Measurements from ENCODE around the gene ARAP2.

The ARAP2 gene

DNA sequence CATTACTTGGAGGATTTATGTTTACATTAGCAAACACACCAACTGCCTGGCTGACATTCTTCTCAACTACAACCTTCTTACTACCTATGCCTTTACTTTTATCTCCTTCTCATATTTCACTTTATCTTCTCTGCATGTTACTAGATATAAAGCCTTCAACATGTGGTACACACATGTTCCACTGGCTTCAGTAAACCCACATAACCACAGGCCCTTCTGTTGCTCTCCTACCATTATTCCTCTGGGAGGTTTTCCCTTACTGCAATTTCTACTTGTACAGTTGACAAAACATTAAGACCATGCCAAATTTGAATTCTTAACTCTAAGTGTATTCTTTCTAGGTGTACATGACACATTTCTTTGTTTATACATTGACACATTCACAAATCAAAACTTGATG is 133.1 kb downstream of the ARAP2 start:
- Histone ChIP-seq H3K27ac (ENCODE audit: low read depth, low read length) (no peak overlapping the region), H3K27me3 (ENCODE audit: control insufficient read depth, insufficient read depth, low read length) (no peaks in the 10 kb centered on the region), H3K9ac (ENCODE audit: low read length) (no peak overlapping the region), H3K36me3 (ENCODE audit: control insufficient read depth, insufficient read depth, low read length) (no peaks in the 10 kb centered on the region), H3K4me1 (ENCODE audit: control insufficient read depth, insufficient read depth, low read length) (no peaks in the 10 kb centered on the region), H3K4me3 (ENCODE audit: low read length) (no peak overlapping the region)

DNA sequence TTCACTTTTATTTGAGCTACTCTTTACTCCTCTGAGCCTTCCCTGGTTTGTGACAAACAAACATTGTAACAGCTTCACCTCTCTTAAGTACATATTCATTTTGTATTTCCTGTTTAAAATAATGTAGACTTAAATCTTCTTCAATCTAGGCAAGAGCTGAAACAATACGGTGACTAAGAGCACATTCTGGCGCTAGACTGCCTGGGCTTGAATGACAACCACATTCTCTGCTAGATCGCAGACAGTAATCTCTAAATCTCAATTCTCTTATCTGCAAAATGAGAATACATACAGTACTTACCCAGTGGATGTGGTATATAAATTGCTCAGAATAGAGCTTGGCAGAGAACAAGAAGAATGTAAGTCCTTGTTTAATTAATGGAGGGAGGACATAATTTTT is 144.8 kb downstream of the ARAP2 start:
- Histone ChIP-seq H3K27ac (ENCODE audit: low read depth, low read length) (no peak overlapping the region), H3K4me1 (ENCODE audit: control insufficient read depth, insufficient read depth, low read length) (no peaks in the 10 kb centered on the region), H3K9ac (ENCODE audit: low read length) (no peak overlapping the region), H3K36me3 (ENCODE audit: control insufficient read depth, insufficient read depth, low read length) (no peaks in the 10 kb centered on the region), H3K27me3 (ENCODE audit: control insufficient read depth, insufficient read depth, low read length) (no peaks in the 10 kb centered on the region), H3K4me3 (ENCODE audit: low read length) (no peak overlapping the region)

DNA sequence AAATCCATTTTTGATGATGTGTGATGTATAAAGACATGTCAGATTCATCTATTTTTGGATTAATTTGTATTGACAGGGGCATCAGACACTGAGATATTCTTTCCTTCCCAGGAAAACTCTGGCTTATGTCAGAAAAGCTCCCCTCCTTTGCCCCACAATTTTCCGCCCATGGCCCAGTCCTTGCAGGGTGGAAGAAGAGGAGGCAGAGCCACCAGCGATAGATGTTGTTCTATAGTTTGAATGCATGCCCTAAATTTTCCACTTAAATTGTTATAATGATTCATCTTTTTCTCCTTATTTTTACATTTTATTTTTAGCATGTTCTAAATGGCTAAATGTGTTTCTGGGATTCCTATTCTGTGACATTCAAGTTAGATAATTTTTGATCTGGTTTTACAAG is 149.3 kb downstream of the ARAP2 start:
- Histone ChIP-seq H3K36me3 (ENCODE audit: control insufficient read depth, insufficient read depth, low read length) (no peaks in the 10 kb centered on the region), H3K4me3 (ENCODE audit: low read length) (no peak overlapping the region), H3K4me1 (ENCODE audit: control insufficient read depth, insufficient read depth, low read length) (no peaks in the 10 kb centered on the region), H3K9ac (ENCODE audit: low read length) (no peak overlapping the region), H3K27ac (ENCODE audit: low read depth, low read length) (no peak overlapping the region), H3K27me3 (ENCODE audit: control insufficient read depth, insufficient read depth, low read length) (no peaks in the 10 kb centered on the region)

DNA sequence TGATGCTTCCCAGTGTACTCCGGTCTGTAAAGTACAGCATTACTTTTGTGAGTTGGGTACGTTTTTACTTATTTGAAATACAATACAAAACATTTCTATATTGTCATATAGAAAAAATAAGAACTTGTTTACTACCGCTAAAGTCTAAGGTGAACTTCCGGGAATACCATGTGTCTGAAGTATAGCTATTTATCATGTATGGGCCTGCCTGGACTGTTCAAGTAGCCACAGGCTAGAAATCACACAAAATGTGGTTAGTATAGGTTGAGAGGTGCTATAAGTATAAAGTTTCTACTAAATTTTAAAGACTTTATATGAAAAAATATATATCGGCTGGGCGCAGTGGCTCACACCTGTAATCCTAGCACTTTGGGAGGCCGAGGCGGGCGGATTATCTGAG is 152.3 kb downstream of the ARAP2 start:
- Histone ChIP-seq H3K4me1 (ENCODE audit: control insufficient read depth, insufficient read depth, low read length) (no peaks in the 10 kb centered on the region), H3K4me3 (ENCODE audit: low read length) (no peak overlapping the region), H3K9ac (ENCODE audit: low read length) (no peak overlapping the region), H3K36me3 (ENCODE audit: control insufficient read depth, insufficient read depth, low read length) (no peaks in the 10 kb centered on the region), H3K27ac (ENCODE audit: low read depth, low read length) (no peak overlapping the region), H3K27me3 (ENCODE audit: control insufficient read depth, insufficient read depth, low read length) (no peaks in the 10 kb centered on the region)

DNA sequence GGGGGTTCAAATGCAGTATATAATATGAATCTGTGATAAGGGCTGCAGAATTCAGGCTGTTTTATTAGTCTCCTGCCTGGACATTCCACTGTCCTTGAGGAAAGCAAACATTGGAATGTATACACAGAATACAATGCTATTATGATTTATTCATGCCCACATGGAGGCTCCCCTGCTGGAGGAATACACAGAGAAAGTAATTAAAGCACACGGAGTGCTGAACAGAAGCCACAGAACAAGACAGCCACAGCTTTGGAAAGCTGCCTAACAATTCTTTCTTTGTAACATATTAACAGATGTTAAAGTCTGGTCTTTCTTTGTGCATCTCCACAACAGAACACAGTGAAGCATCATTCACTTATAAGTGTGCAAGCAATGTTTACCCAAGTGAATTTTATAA is 155.8 kb downstream of the ARAP2 start:
- Histone ChIP-seq H3K4me3 (ENCODE audit: low read length) (no peak overlapping the region), H3K4me1 (ENCODE audit: control insufficient read depth, insufficient read depth, low read length) (no peaks in the 10 kb centered on the region), H3K9ac (ENCODE audit: low read length) (no peak overlapping the region), H3K36me3 (ENCODE audit: control insufficient read depth, insufficient read depth, low read length) (no peaks in the 10 kb centered on the region), H3K27me3 (ENCODE audit: control insufficient read depth, insufficient read depth, low read length) (no peaks in the 10 kb centered on the region), H3K27ac (ENCODE audit: low read depth, low read length) (no peak overlapping the region)

DNA sequence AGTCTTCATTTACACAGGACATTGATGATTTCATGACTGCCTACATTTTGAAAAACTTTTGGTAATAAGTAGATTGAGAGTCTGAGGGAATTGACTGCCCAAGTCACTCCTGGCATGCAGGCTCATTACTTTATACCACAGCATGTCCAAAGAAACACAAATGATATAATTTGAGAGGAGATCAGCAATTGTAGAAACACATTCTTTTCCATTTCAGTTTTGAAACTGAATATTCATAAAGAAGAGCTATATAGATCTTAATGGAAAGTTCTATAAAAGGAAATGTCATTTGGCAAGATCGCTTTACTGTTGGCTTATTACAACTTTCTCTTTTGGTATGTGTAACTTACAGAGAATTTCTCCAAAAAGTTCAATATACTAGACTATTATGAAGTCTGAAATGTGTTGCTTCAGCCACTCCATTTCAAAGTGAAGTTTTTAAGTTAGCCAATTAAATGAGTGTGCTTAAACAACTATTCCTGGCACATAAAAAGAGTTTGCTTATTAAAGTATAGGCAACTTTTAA is 158.0 kb downstream of the ARAP2 start:
- no peaks in the 10 kb centered on the region for H3K36me3 ChIP-seq (ENCODE audit: control insufficient read depth, insufficient read depth, low read length)
- no peaks in the 10 kb centered on the region for H3K27me3 ChIP-seq (ENCODE audit: control insufficient read depth, insufficient read depth, low read length)
- H3K9ac ChIP-seq (ENCODE audit: low read length), result no peak overlapping the region
- no peak overlapping the region for H3K4me3 ChIP-seq (ENCODE audit: low read length)
- H3K27ac ChIP-seq (ENCODE audit: low read depth, low read length), result no peak overlapping the region
- H3K4me1 ChIP-seq (ENCODE audit: control insufficient read depth, insufficient read depth, low read length), result no peaks in the 10 kb centered on the region

DNA sequence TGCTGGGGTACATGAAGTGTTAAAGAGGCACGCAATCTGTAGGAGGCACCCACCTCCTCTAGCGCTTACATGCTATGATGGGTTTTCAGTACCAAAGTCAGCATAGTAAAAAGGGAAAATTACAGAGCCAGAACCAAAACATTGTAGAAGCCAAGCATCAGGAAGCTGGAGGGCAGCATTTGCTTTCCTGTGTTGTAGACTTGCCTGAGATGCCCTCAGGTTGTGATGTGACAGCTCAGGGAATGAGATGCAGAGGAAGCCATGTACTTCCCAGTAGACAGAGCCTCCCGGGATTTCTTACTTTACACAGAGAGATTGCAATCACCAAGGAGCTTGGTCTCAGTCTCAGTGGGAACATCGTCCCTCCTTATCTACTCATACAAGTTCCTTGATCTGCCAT is 161.5 kb downstream of the ARAP2 start:
- no peaks in the 10 kb centered on the region for H3K4me1 ChIP-seq (ENCODE audit: control insufficient read depth, insufficient read depth, low read length)
- H3K27ac ChIP-seq (ENCODE audit: low read depth, low read length), result no peak overlapping the region
- H3K27me3 ChIP-seq (ENCODE audit: control insufficient read depth, insufficient read depth, low read length), result no peaks in the 10 kb centered on the region
- no peaks in the 10 kb centered on the region for H3K36me3 ChIP-seq (ENCODE audit: control insufficient read depth, insufficient read depth, low read length)
- H3K9ac ChIP-seq (ENCODE audit: low read length), result no peak overlapping the region
- no peak overlapping the region for H3K4me3 ChIP-seq (ENCODE audit: low read length)

DNA sequence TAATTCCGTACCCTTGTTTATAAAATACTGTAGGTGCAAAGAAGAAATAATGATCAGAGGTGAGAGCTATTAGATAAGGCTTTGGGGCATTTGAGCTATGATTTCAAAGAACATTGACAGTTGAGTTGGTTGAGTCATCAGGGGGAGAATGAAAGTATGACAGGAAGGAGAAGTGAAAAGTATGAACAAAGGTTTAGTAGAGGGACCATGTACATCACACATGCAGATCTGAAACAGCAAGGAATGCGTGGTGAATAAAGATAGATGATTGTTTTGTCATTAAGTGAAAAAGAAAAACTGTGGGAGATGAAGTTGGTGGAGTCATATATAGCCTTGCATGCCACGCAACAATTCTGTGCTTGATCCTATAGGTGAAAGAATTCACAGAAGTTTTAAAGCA is 163.1 kb downstream of the ARAP2 start:
- Histone ChIP-seq H3K27me3 (ENCODE audit: control insufficient read depth, insufficient read depth, low read length) (no peaks in the 10 kb centered on the region), H3K27ac (ENCODE audit: low read depth, low read length) (no peak overlapping the region), H3K4me1 (ENCODE audit: control insufficient read depth, insufficient read depth, low read length) (no peaks in the 10 kb centered on the region), H3K4me3 (ENCODE audit: low read length) (no peak overlapping the region), H3K36me3 (ENCODE audit: control insufficient read depth, insufficient read depth, low read length) (peaks cover 2% of the 10 kb centered on the region), H3K9ac (ENCODE audit: low read length) (no peak overlapping the region)

DNA sequence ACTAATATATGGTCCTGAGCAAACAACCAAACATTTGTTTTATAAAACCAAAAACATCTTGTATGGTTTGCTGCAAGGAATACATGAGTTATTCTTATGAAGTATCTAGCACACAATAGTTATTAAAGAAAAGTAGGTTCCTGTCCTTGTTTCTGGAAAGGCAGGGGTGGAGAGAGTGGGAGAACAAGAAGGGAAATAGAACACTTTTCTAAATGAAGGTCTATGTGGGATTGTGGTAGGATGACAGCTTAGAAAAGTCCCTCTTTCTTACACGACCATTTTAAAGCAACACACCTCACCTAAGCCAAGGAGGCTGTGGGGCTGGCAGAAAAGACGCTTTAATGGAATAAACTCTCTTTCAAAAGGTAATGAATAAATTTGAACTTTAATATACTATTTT is 164.6 kb downstream of the ARAP2 start:
- no peak overlapping the region for H3K4me3 ChIP-seq (ENCODE audit: low read length)
- H3K27ac ChIP-seq (ENCODE audit: low read depth, low read length), result no peak overlapping the region
- no peaks in the 10 kb centered on the region for H3K4me1 ChIP-seq (ENCODE audit: control insufficient read depth, insufficient read depth, low read length)
- H3K9ac ChIP-seq (ENCODE audit: low read length), result no peak overlapping the region
- H3K36me3 ChIP-seq (ENCODE audit: control insufficient read depth, insufficient read depth, low read length), result peaks cover 2% of the 10 kb centered on the region
- H3K27me3 ChIP-seq (ENCODE audit: control insufficient read depth, insufficient read depth, low read length), result no peaks in the 10 kb centered on the region

DNA sequence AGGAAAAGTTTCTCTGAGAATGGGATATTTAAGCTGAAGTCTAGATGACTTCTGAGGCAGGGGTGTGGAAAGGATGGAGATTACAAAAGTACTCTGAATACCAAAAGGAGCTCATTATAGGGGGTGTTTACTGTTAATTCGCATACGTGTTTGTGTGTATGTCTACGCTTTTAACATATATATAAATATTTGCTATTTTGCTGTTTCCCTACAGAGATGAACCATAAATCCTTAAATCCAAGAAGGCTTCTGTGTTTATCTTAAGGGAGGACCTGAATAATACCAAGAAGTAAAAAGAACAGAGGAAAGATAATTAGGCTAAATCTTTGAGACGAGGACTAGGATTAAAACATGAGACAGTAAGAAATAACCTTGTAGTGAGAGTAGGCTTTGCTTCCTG is 166.0 kb downstream of the ARAP2 start:
- Histone ChIP-seq H3K4me3 (ENCODE audit: low read length) (no peak overlapping the region), H3K27ac (ENCODE audit: low read depth, low read length) (no peak overlapping the region), H3K9ac (ENCODE audit: low read length) (no peak overlapping the region), H3K4me1 (ENCODE audit: control insufficient read depth, insufficient read depth, low read length) (no peaks in the 10 kb centered on the region), H3K27me3 (ENCODE audit: control insufficient read depth, insufficient read depth, low read length) (no peaks in the 10 kb centered on the region), H3K36me3 (ENCODE audit: control insufficient read depth, insufficient read depth, low read length) (peaks cover 2% of the 10 kb centered on the region)

DNA sequence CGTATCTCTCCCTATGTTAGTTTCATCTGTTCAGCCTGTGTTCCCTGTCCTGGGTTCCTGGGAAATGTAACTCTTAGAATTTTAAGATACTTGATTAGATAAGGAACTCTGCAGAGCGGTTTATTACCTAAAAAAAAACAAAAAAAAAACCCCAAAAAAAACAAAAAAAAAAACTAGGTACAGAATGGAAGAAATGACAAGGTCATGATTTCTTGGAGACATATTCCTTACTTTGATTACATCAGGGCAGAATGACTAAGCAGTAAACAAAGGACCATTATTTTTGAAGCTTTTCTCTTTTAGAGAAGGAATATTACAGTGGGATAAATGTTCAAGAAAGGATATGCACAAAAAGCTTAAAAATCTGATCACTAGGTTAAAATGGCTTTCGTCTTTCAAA is 171.8 kb downstream of the ARAP2 start:
- Histone ChIP-seq H3K36me3 (ENCODE audit: control insufficient read depth, insufficient read depth, low read length) (no peaks in the 10 kb centered on the region), H3K9ac (ENCODE audit: low read length) (no peak overlapping the region), H3K27ac (ENCODE audit: low read depth, low read length) (no peak overlapping the region)

DNA sequence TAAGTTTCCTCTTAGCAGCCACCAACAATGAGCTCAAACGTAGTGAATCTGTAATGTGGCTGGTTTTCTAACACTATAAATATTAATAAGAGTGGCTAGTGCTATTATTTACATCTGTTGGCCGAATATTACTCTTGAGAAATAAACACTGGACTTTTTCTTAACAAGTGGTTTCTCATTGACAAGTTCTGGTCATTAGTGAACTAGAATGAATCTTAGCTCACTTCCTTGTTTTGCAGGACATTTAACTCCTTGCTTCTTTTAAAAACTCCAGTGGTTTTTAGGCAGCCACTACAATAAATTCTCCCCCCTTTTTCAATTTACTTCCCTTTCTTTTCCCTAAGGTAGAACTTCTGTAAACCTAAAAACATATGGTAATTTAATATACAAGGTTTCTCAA is 177.2 kb downstream of the ARAP2 start:
- no peak overlapping the region for H3K9ac ChIP-seq (ENCODE audit: low read length)
- no peak overlapping the region for H3K4me3 ChIP-seq (ENCODE audit: low read length)
- H3K4me1 ChIP-seq (ENCODE audit: control insufficient read depth, insufficient read depth, low read length), result no peaks in the 10 kb centered on the region
- no peak overlapping the region for H3K27ac ChIP-seq (ENCODE audit: low read depth, low read length)
- no peaks in the 10 kb centered on the region for H3K36me3 ChIP-seq (ENCODE audit: control insufficient read depth, insufficient read depth, low read length)
- no peaks in the 10 kb centered on the region for H3K27me3 ChIP-seq (ENCODE audit: control insufficient read depth, insufficient read depth, low read length)

More for the DNA sequence above, 171.8 kb downstream of the ARAP2 start:
- no peak overlapping the region for H3K4me3 ChIP-seq (ENCODE audit: low read length)
- no peaks in the 10 kb centered on the region for H3K4me1 ChIP-seq (ENCODE audit: control insufficient read depth, insufficient read depth, low read length)
- no peaks in the 10 kb centered on the region for H3K27me3 ChIP-seq (ENCODE audit: control insufficient read depth, insufficient read depth, low read length)

DNA sequence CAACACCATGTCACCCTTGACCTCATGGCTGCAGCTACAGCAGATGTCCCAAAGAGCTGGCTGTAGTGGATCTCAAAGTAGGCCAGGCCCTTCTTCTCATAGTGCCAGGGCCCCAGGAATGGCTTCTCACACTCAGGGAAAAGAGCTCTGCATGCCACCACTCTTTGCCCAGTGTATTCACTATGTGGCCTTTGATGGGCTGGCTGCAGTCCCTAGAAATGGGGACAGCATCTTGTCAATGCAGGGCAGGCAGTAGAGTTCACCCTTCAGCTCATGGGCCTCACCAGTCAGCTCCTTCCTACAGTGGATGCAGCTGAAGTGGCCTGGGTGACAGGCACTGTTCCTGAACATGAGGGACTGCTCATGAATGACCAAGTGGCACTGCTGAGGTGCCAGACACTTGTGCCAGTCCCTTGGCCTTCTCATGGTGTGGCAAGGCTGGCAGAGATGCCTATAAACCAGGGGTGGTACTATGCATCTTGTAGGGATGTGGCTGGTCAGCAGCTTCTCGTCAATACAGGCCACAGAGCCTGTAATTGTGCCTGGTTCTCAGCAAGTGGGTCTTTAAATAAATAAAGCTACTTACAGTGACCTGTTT is 178.9 kb downstream of the ARAP2 start:
- Histone ChIP-seq H3K36me3 (ENCODE audit: control insufficient read depth, insufficient read depth, low read length) (no peaks in the 10 kb centered on the region), H3K27ac (ENCODE audit: low read depth, low read length) (no peak overlapping the region), H3K9ac (ENCODE audit: low read length) (no peak overlapping the region), H3K4me1 (ENCODE audit: control insufficient read depth, insufficient read depth, low read length) (no peaks in the 10 kb centered on the region), H3K27me3 (ENCODE audit: control insufficient read depth, insufficient read depth, low read length) (no peaks in the 10 kb centered on the region), H3K4me3 (ENCODE audit: low read length) (no peak overlapping the region)
